HG03442 (cell line): ENCODE measurements around the gene COL15A1.

Experiments
- ATAC-seq: cut with Tn5 transposase; IDR thresholded peaks from one replicate; pipeline ENCODE4 v1.9.1; 2021; ENCODE audit warnings: mild to moderate bottlenecking, moderate library complexity; ENCODE audit not compliant: unreplicated experiment

The COL15A1 gene

DNA sequence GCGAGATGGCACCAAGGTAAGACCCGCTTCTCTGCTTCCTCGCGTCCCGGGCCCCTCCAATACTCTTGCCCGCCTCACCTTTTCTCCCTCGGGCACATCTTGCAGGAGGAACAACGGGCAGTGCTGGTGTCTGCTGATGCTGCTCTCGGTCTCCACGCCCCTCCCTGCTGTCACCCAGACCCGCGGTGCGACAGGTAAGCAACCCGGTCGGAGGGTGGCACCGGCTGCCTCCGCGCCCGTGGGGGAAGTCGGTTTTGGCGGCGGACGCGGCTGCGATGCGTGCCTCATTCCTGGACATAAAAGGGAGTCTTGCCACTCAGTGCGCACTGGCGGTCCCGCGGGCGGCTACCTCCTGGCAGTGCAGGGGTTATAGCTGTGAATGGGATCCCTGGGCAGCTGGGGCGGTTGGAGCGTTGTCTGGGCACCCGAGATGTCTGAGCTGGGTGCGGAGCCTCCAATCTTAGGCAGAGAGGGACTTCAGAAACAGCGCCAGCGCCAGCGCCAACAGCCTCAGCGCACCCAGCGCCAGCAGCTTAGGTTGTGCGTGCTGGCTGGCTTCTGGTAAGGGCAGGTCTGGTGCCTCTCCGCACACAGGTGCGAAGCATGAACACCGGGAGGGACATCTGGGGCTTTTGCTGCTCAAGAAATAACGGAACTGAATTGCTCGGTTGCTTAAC is 488 bp downstream of the COL15A1 start:
- ATAC-seq, result no peak

DNA sequence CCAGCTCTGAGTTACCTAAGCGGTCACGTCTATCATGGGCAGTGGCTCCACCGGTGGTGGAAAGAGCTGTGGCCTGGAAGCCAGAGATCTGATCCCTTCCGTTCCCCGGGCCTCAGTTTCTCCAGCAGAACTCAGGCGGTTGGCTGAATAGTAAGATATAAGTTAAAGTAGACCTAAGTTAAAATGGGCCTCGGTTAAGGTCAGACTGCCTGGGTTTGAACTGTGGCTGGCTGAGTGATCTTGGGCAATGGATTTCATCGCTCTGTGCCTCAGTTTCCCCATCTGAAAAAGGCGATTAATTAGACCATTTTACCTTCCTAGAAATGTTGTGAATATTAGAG is 997 bp downstream of the COL15A1 start:
- no peak for ATAC-seq

DNA sequence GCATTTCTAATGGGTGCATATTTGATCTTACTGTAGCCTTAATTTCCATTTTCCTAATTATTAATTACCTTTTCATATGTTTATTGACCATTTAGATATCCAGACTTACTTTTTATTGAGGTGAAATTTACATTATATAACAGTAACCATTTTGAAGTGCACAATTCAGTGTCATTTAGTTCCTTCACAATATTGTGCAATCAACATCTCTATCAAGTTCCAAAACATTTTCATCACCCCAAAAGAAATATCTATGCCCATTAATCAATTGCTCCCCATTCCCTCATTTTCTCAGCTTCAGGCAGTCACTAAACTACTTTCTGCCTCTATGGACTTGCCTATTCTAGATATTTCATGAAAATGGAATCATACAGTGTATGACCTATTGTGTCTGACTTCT is 5.9 kb downstream of the COL15A1 start:
- no peak for ATAC-seq

DNA sequence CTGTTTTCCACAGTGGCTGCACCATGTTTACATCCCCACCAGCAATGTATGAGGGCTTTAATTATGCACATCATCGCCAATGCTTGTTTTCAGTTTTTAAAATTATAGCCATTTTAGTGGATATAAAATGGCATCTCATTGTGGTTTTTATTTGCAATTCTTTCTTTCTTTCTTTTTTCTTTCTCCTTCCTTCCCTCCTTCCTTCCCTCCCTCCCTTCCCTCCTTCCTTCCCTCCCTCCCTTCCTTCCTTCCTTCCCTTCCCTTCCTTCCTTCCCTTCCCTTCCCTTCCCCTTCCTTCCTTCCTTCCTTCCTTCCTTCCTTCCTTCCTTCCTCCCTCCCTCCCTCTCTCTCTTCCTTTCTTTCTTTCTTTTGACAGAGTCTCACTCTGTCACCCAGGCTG is 6.6 kb downstream of the COL15A1 start:
- ATAC-seq, result no peak

DNA sequence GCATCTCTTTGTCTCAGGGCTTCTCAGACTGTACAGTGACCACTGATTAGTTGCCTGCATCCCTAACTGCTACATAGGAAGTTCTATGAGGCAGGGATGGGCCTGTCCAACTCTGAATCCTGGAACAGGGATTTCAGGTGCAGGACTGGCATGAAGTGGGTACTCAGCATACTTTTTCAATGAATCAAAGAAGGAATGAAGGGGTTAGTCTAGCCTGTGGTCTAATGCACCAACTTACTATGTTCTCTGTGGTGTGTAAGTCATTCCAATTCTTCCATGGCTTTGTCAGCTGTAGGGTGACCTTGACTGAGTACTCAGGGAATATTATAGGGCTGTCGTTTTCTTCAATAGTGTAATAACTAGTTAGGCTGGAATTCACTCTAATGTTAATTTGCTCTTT is 8.3 kb downstream of the COL15A1 start:
- no peak for ATAC-seq

DNA sequence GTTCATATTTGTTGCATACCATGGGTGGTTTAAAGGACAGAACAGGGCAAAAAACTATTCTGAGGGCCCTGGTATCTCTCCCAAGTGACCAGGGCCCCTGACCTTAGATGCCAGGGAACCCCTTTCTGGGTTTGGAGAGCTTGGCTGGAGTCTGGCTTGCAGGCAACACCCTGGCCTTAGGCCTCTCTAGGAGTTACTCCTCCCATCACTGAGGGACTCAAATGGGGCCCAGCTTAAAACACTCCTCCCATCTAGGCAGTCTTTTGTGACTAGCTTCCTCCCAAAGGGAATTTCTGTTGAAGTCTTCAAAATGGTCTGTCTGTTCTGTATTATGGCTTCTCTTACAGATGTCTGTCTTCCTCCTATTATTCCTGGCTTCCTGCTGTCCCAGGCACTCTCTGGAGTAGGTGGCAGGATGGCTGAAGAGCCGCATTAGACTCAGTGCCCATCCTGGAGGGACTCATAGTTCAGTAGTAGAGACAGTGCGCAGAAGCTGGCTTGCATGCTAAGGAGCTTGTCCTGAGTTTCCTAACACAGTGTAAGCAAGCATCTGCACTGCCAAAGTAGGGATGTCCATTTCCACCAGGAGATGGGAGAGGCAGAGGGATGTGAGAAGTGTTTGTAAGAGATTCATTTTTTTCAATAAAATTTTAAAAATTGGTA is 10.0 kb downstream of the COL15A1 start:
- ATAC-seq, result no peak

DNA sequence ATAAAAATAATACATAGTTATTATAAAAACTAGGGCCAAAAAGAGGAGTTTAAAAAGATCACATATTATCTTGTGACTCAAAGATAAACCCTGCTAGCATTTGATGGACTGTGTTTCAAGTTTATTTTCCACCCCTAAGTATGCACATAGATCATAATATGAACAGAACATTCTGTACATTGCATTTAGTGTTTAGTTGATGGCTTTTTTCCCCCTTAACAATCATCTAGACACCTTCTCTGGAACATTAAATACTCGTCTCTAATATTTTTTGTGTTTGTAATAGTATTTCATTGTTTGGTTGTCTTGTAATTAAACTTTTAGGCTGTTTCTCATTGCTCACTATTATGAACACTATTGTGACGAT is 10.5 kb downstream of the COL15A1 start:
- ATAC-seq, result no peak

DNA sequence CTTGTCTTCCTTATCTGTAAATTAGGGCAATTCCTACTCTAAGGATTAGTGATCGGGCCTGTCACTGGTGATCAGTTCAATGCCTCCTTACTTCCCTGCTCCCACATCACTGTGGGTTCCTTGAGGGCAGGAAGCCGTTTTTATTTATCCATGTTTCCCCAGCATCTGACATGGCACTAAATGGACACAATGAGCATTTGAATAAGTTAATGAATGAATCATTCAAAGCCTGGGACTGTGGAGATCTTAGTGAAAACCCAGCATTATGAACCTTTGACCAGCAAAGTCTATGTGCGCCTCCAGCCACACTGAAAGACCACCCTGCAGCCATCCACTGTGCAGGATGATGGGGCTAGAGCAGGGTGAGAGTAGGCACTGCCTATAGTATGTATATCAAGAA is 11.6 kb downstream of the COL15A1 start:
- no peak for ATAC-seq

DNA sequence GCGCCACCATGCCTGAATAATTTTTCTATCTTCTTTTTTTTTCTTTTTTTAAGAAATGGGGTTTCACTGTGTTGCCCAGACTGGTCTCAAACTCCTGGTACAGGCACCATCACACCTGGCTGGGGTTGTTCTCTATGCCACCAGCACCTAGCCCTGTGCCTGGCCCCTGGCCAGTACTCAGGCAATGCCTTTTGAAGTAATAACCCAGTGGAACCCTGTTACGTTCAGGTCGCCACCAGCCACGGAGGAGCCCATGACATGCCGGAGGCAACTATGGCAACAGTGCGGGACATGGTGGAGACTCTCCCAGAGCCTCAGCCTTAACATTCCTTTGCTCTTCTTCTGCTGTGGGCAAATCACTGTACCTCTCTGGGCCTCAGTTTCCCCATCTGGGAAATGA is 14.1 kb downstream of the COL15A1 start:
- ATAC-seq, result no peak

DNA sequence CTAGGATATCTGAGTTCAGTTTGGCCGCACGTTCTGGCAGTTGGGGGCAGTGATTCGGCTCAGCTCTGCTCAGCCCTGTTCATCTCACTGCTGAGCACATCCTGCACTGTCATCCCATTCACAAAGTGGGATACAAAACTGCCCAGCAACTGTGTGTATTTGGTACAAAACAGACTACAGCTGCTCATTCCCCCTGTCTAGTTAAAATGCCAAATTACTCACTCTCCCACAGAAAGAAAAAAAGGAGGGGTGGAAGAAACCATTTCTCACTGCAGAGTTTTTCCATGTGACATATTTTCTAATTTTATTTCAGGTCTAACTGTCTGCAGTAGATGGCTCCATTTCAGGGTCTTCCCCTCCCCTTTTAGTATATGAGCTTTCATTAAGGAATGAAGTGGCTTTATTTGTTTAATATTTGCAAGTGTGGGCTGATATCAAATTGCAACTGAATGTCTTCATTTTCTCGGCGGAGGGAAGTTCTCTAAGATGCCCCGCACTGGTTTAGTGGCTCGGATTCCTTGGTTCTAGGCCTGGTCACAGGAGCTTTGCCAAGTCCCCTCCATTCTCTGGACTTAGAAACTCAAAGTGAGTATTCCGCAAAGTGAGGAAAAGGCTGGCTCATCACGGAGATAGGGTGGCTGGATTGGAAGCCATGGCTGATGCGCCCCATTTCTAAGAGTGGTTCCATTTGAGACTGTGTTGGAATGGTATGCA is 14.7 kb downstream of the COL15A1 start:
- ATAC-seq, result no peak

DNA sequence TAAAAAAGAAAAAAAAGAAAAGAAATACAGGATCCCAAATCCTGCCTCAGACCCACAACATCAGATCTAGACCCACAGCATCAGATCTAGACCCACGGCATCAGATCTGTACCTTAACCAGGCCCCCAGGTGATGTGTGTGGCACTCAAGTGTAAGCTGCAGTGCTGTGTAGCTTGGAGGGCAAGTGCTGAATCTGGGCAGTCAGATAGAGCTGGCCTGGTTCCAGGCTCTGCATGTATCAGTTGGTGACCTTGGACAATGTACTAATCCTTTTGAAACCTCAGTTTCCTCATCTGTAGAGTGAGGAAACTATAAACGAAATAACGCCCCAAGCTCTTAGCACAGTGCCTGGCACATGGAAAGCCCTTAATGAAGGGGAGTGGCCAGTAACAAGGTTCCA is 16.7 kb downstream of the COL15A1 start:
- ATAC-seq, result no peak

DNA sequence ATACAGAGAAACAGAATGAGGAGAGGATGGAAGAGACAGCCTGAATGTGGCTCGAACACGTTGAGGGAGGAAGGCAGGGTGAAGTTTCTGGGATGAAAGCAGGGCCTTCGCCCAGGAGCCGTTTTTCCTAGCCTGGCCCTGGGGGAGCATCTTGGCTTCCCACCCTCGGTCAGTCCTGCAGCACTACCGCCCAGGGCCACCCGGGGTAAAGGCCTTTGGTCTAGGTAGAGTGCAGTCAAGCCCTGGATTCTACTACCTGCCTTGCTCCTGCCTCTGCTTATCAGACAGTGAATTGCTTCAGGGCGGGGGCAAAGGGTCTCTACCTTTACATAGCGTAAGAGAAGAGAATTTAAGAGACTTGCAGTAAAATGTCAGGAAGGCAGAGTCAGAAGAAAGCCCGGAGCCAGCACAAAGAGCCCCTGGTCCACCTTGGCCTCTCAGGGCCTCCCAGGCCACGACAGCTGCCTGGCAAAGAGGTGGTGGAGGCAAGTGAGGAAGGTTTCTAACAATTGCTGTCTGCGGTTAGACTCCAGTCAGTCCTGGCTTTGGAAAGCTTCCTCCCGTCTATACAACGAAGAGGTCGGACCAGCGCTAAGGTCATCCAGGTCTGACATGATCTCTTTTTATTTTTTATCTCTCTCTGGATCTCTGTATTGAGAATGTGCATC is 17.9 kb downstream of the COL15A1 start:
- ATAC-seq, result no peak

DNA sequence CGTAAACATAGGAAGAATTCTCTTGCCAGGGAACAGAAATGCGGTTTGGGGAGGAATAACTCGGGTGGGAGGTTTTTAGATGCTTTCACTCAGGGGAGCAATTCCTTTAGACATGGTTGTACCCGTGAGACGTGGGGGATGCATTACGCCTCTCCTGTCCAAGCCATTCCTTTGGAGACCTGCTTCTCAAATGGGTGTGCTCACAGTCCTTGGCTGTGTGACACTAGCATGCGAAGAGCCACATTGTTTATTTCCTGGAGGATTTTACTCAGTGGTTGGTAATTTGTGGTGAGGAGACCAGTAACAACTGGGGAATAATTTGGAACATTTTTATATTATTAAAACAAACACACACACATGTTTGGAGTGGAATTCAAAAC is 18.5 kb downstream of the COL15A1 start:
- no peak for ATAC-seq

DNA sequence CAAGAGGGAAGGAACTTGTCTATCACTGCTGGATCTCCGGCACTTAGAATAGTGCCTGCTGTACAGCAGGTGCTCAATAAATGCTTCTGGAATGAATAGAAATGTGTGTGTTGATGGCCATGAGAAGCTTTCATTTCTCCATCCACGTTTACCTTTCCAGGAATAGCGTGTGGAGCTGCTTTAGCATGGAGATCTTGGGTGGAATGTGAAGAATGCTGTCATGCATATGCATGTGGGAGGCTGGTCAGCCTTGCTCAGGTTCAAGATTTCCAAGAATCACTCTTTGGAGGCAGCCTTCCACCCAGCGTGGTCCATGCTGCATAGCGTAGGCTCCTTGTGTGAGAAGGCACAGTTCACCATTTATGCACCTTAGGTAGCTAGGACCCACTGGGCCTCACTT is 19.2 kb downstream of the COL15A1 start:
- ATAC-seq, result no peak

DNA sequence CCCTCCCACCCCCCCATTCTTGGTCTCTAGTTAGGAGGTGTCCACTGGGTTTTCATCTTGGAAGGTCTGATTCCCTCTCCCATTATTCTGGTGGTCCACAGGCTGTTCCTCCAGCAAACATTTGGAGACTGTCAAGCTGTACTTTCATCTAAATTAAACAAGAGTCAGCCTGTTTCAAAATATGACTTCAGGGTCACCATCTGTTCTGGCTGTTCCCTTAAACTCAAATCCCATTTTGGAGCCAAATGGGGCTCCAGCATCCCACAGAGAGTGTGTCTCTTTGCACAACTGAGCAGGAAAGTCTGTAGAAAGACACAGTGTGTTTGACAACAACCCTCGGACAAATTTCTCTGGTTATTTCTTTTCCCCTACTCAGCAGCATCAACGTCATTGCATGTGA is 20.5 kb downstream of the COL15A1 start:
- no peak for ATAC-seq

DNA sequence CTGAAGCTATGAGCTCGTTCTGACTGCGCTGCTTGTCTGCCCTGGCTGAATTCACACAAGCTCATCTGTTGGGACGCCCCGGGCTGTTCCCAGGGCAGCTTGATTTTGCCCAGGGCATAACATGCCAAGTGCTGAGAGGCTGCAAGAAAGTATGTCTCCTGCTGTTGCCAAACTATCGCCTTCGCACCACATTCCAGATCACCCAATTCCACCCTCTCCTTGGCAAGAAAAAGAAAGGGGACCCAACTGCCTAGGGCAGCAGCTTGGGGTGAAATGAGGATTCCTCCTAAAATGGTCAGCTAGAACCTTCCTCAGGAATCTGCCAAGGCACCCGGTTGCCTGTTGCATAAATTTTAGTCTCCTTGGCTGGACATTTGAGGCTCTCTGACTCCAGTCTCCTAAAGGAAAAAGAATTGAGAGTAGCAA is 21.2 kb downstream of the COL15A1 start:
- ATAC-seq, result no peak

DNA sequence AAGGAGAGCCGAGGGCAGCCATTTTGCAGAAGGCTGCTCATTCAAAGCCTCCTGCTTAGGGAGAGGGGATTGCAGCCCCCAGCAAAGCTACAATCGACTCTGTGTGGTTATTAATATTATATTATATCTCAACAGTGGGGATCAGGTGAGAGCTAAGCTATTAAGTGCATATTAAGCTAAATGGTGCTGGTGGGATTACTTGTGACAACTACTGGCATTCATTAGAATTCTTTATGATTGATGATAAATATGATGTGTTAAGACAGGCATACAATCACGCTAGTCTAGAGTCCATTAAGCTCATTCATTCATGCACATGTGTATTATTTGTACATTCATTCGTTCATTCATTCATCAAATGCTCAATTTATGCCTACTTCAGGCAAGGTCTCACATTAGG is 23.0 kb downstream of the COL15A1 start:
- ATAC-seq, result no peak

DNA sequence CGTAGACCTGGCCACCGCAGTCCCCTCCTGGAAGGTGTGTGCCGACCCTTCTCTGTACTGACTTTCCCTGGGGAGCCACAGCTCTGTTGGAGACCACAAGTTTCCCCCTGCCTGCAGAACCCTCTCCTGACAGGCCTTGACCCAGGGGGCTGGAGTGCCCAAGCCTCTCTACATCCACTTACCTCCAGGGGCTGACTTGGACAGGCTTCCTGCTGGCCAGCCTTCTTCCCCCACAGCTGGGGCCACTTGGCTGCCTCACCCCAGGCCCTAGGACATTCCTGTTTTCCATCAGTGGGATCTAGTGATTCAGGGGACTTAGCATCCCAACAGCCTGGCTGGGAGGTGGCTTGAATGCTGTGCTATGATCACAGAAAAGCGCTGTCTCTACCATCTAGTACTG is 23.6 kb downstream of the COL15A1 start:
- ATAC-seq, result no peak

DNA sequence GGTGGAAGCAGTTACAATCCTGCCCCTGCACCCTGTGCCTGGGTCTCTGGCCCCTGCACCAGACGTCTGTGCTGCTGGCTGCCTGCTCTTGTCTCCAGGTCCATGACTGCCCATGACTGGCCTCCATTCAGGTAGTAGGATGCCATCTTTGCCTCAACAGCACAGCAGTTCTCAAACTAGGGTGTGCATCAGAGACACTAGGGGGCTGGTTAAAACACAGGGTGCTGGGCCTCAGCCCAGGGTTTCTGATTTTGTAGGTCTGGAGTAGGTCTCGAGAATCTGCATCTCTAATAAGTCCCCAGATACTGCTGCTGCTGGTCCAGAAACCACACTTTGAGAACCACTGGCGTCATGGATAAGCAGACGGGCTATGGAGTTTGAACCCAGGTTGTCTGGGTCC is 24.0 kb downstream of the COL15A1 start:
- ATAC-seq, result no peak

DNA sequence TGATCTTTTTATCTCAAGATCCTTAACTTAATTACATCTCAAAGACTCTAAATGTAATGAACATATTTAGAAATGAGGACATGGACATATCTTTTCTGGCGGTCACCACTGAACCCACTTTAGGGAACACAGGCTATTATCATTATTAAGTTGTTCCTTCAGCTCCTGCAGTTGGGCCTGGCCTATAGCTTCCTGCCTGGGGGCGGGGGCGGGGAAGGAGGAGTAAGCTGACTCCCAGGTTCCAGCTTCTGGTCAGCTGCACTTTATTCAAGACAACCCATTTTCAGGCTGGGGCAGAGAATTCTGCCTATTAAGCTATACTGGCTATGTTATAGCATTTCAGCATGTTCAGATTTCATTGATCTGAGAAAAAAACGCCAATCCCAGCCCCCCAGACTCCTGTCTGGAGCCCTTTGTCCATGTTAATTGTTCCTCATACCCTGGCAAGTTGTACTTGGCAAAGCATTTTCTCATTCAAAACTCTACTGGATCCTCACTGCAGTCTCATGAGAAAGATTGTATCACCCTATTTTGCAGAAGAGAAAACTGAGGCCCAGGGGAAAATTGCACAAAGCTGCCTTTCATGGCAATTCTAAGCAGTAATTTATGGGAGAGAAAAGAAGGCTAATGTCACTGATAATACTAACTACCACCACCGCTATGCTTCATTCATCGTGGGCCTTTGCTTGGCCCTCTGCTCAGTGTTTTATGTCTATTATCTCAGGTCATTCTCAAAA is 25.1 kb downstream of the COL15A1 start:
- ATAC-seq, result no peak

DNA sequence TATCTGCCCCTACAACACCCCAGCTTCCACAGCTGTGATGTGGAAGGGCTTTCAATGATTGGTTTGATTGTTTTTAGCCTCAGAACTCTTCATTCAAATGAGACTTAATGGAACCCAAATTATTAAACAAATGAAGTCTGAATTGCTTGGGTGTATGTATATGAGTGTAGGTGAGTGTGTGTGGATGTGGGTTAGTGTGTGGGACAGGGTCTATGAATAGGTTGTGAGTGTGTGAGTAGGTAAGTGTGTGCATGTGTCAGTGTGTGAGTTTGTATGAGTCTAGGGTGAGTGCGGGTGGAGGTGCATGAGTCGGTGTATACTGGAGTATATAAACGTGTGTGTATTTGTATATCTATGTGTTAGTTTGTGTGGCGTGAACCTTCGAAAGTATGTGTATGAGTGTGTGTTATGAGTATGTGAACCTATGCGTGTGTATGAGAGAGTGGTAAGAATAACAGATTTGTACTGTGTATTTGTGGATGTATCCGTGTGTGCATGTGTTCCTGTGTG is 26.9 kb downstream of the COL15A1 start:
- no peak for ATAC-seq
